GM23248 (cell line): ENCODE results near the gene NDEL1. TPM values are rescaled to one million over a fixed set of nuclear protein-coding genes. Genes with fewer than 3 reads are reported as not detected.
"Not testable (repeated sequence)": the region's sequence is repeated elsewhere in the genome, so short reads cannot be mapped to it uniquely, and the experiment has no call there.

Source experiments
- DNase-seq: peaks from one replicate; pipeline ENCODE4 v3.0.0-alpha.2; 2015
- H2AFZ ChIP-seq: fragments of 200-600 bp; sonication (generic); 2 replicates; pipeline ENCODE4 v1.6.1; 2016; ENCODE audit warnings: antibody characterized with exemption
- H3F3A ChIP-seq: fragments of 200-600 bp; sonication (generic); 2 replicates; pipeline ENCODE4 v1.6.1; 2016; ENCODE audit warnings: mild to moderate bottlenecking, antibody characterized with exemption, mixed run types; ENCODE audit not compliant: insufficient read depth
- H3K27ac ChIP-seq: fragments of 200-600 bp; sonication (generic); 2 replicates; pipeline ENCODE4 v1.5.1; 2016; ENCODE audit warnings: mild to moderate bottlenecking
- H3K27me3 ChIP-seq: fragments of 200-600 bp; sonication (generic); replicated peaks from 2 replicates; pipeline ENCODE4 v1.6.1; 2016; ENCODE audit warnings: mild to moderate bottlenecking; ENCODE audit not compliant: insufficient read depth
- H3K36me3 ChIP-seq: fragments of 200-600 bp; sonication (generic); 2 replicates; pipeline ENCODE4 v1.6.1; 2016; ENCODE audit warnings: low read depth, mild to moderate bottlenecking
- H3K4me1 ChIP-seq: fragments of 200-600 bp; sonication (generic); 2 replicates; pipeline ENCODE4 v1.6.1; 2016; ENCODE audit warnings: mild to moderate bottlenecking; ENCODE audit not compliant: insufficient read depth
- H3K4me2 ChIP-seq: fragments of 200-600 bp; sonication (generic); one replicate; pipeline ENCODE4 v1.6.1; 2016; ENCODE audit warnings: mild to moderate bottlenecking; ENCODE audit not compliant: unreplicated experiment
- H3K4me3 ChIP-seq: fragments of 200-600 bp; sonication (generic); 2 replicates; pipeline ENCODE4 v1.5.1; 2016; ENCODE audit warnings: mild to moderate bottlenecking
- H3K79me2 ChIP-seq: fragments of 200-600 bp; sonication (generic); 2 replicates; pipeline ENCODE4 v1.6.1; 2016; ENCODE audit warnings: mild to moderate bottlenecking; ENCODE audit not compliant: insufficient read depth
- H3K9ac ChIP-seq: fragments of 200-600 bp; sonication (generic); 2 replicates; pipeline ENCODE4 v1.6.1; 2016; ENCODE audit warnings: mild to moderate bottlenecking
- H3K9me2 ChIP-seq: fragments of 200-600 bp; sonication (generic); 2 replicates; pipeline ENCODE4 v1.6.1; 2016; ENCODE audit warnings: mixed run types, mild to moderate bottlenecking, moderate library complexity; ENCODE audit not compliant: insufficient read depth
- H3K9me3 ChIP-seq: fragments of 200-600 bp; sonication (generic); one replicate; pipeline ENCODE4 v1.6.1; 2017; ENCODE audit warnings: low read depth
- H4K20me1 ChIP-seq: fragments of 200-600 bp; sonication (generic); 2 replicates; pipeline ENCODE4 v1.6.0; 2016; ENCODE audit not compliant: insufficient read depth
- EZH2 ChIP-seq: fragments of 200-600 bp; sonication (generic); IDR thresholded peaks from 2 replicates; pipeline ENCODE4 v1.6.1; 2018; ENCODE audit warnings: antibody characterized with exemption, mild to moderate bottlenecking; ENCODE audit not compliant: insufficient read depth, poor library complexity, severe bottlenecking
- EZH2phosphoT487 ChIP-seq: fragments of 200-600 bp; sonication (generic); IDR thresholded peaks from 2 replicates; pipeline ENCODE4 v1.6.1; 2018; ENCODE audit warnings: antibody characterized with exemption, moderate library complexity, mild to moderate bottlenecking, low read depth; ENCODE audit not compliant: insufficient read depth
- WGBS, 2 experiments: methylation state at CpG; one replicate each; pipeline ENCODE4 v1.1.6; 2015 to 2017; ENCODE audit warnings: low lambda C conversion rate in 2 of 2, low coverage in 1 of 2; ENCODE audit errors: missing lambda C conversion rate in 2 of 2; 5-methylcytosine and 5-hydroxymethylcytosine counted together
- in situ Hi-C: fragments of 300-500 bp; cut with MboI; formaldehyde crosslinking; loops from 2 replicates; pipeline ENCODE4 v1.15.0; 2020
- polyA plus RNA-seq: library from polyadenylated mRNA; unstranded; fragments of >200 nt; fragmentation: Nextera tagmentation; extraction: Ambion mirVana; gene quantifications from 2 replicates; pipeline ENCODE4 v1.2.1, GENCODE V29; 2016
- total RNA-seq: library from RNA; depleted of rRNA; stranded (reverse); fragments of >200 nt; shearing (Covaris generic); gene quantifications from 2 replicates; pipeline ENCODE4 v1.2.3, GENCODE V29; 2014

The NDEL1 gene
- total and polyA plus RNA-seq, 2 experiments from 2014 or later: 74.9 to 111 TPM

GRCh38 chr17:8392274-8392673, 43.4 kb upstream of the NDEL1 start:
- TF ChIP-seq EZH2 (no peak), EZH2phosphoT487 (no peak)

GRCh38 chr17:8392674-8393469, 42.8 kb upstream of the NDEL1 start:
- Histone ChIP-seq H3K27me3 (peaks cover 13% of the 10 kb centered on the region; the same call in 1 of the 2 replicates), H3K4me2 (no peak overlapping the region), H3K4me3 (no peak overlapping the region), H3K9ac (no peak overlapping the region), H2AFZ (no peak overlapping the region), H3F3A (no peaks in the 10 kb centered on the region), H3K9me2 (no peaks in the 10 kb centered on the region), H3K79me2 (no peaks in the 10 kb centered on the region), H3K27ac (no peak overlapping the region), H3K9me3 (no peaks in the 10 kb centered on the region), H4K20me1 (no peaks in the 10 kb centered on the region), H3K36me3 (no peaks in the 10 kb centered on the region), H3K4me1 (peaks cover 9% of the 10 kb centered on the region)
- DNase-seq: no peak
- TF ChIP-seq EZH2 (no peak), EZH2phosphoT487 (no peak)
- in situ Hi-C loops: no loop called here
- WGBS, 2 experiments: 85 to 87% methylated on average over 36 to 46 of the region's 46 CpGs

More at GRCh38 chr17:8392274-8392673, 43.4 kb upstream of the NDEL1 start:
- no peaks in the 10 kb centered on the region for H4K20me1 ChIP-seq
- H3K4me2 ChIP-seq: no peak overlapping the region
- no peak overlapping the region for H2AFZ ChIP-seq
- in situ Hi-C loops: no loop called here
- peaks cover 9% of the 10 kb centered on the region for H3K4me1 ChIP-seq
- no peak for DNase-seq
- no peaks in the 10 kb centered on the region for H3K9me3 ChIP-seq
- H3K27me3 ChIP-seq: peaks cover 13% of the 10 kb centered on the region; the same call in 1 of the 2 replicates
- H3K36me3 ChIP-seq: no peaks in the 10 kb centered on the region
- H3K9me2 ChIP-seq: no peaks in the 10 kb centered on the region
- H3F3A ChIP-seq: no peaks in the 10 kb centered on the region
- H3K27ac ChIP-seq: no peak overlapping the region
- H3K4me3 ChIP-seq: no peak overlapping the region
- WGBS, 2 experiments: 69 to 71% methylated on average over 13 to 18 of the region's 18 CpGs
- no peaks in the 10 kb centered on the region for H3K79me2 ChIP-seq
- H3K9ac ChIP-seq: no peak overlapping the region

- TF ChIP-seq EZH2 (no peak), EZH2phosphoT487 (no peak)
Measured at GRCh38 chr17:8393470-8394231, 42.0 kb upstream of the NDEL1 start.

GRCh38 chr17:8394497-8394896, 41.2 kb upstream of the NDEL1 start:
- H3K79me2 ChIP-seq, H3F3A ChIP-seq, H3K9me3 ChIP-seq, H3K4me2 ChIP-seq, H3K4me1 ChIP-seq, DNase-seq, H2AFZ ChIP-seq, in situ Hi-C loops, H3K4me3 ChIP-seq, H4K20me1 ChIP-seq, H3K9me2 ChIP-seq, H3K36me3 ChIP-seq, H3K27ac ChIP-seq, H3K9ac ChIP-seq: not testable (repeated sequence)
- 64 to 67% methylated on average over 7 to 9 of the region's 9 CpGs for WGBS, 2 experiments
- H3K27me3 ChIP-seq: peaks cover 13% of the 10 kb centered on the region; the same call in 1 of the 2 replicates

More at GRCh38 chr17:8393470-8394231, 42.0 kb upstream of the NDEL1 start:
- no peak for DNase-seq
- no peak overlapping the region for H3K9ac ChIP-seq
- no peaks in the 10 kb centered on the region for H3K9me2 ChIP-seq
- H3K4me2 ChIP-seq: no peak overlapping the region
- no peaks in the 10 kb centered on the region for H4K20me1 ChIP-seq
- H3K4me3 ChIP-seq: no peak overlapping the region
- H3F3A ChIP-seq: no peaks in the 10 kb centered on the region
- no peaks in the 10 kb centered on the region for H3K79me2 ChIP-seq
- H2AFZ ChIP-seq: no peak overlapping the region
- peaks cover 13% of the 10 kb centered on the region; the same call in 1 of the 2 replicates for H3K27me3 ChIP-seq
- in situ Hi-C loops: no loop called here
- WGBS, 2 experiments: 81 to 83% methylated on average over 7 to 8 of the region's 8 CpGs
- H3K36me3 ChIP-seq: no peaks in the 10 kb centered on the region
- H3K9me3 ChIP-seq: no peaks in the 10 kb centered on the region
- H3K4me1 ChIP-seq: peaks cover 9% of the 10 kb centered on the region
- H3K27ac ChIP-seq: no peak overlapping the region
